ENCODE measurements around the gene MSANTD4.
A peak's percentile ranks its signal among the peaks of the same experiment; 100 is the strongest.
"Not testable (repeated sequence)": the region's sequence is repeated elsewhere in the genome, so short reads cannot be mapped to it uniquely, and the experiment has no call there.

MSANTD4 gene

DNA sequence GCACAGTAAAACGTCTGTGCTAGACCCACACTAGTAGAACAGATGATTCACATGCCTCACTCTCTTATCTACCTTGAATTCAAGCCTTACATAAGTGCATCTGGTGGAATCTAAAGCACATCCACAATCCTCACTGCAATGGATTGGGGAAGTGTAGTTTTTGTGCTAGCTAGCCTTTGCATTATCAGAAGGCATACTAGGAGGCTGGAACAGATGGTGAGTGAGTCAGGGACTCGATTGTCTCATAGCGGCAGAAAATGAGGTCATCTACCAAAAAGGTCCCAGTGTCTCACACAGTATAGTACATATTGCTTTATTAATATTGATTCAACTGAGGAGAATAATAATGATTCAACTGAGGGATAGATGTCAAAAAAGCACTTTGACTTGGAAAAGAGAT, 9.3 kb downstream of the MSANTD4 start:
- DNase-seq: peak; percentile 9

DNA sequence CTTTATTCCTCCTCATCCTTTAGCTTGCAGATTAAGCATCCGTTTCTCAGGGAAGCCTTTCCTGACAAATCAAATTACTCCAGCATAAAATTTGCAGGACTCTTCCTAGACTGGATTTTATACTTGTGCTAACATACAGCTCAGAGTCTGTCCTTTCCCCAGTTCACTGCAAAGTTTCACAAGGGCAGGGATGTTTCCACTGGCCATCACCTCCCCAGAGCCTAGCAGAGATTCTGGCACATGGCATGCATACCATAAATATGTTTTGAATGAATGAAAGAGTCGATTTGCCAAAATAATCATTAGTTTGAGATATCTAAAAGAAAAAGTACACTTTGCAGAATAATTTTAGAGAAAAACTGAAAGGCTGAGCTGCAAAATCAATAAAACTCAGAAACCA, 10.6 kb downstream of the MSANTD4 start:
- DNase-seq: no peak

DNA sequence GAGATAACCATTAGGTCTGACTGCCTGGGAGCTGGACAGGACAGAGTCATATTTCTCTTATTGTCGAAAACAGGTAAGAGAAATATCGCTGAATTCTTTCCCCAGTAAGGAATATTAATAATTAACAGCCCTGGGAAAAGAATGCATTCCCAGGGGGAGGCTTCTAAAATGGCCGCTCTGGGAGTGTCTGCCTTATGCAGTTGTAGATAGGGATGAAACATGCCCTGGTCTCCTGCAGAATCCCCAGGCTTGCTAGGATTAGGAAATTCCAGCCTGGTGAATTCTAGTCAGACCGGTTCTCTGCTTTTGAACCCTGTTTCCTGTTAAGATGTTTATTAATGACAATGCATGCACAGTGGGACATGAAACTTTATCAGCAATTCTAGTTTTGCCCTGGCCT, 18.9 kb downstream of the MSANTD4 start:
- not testable (repeated sequence) for DNase-seq

DNA sequence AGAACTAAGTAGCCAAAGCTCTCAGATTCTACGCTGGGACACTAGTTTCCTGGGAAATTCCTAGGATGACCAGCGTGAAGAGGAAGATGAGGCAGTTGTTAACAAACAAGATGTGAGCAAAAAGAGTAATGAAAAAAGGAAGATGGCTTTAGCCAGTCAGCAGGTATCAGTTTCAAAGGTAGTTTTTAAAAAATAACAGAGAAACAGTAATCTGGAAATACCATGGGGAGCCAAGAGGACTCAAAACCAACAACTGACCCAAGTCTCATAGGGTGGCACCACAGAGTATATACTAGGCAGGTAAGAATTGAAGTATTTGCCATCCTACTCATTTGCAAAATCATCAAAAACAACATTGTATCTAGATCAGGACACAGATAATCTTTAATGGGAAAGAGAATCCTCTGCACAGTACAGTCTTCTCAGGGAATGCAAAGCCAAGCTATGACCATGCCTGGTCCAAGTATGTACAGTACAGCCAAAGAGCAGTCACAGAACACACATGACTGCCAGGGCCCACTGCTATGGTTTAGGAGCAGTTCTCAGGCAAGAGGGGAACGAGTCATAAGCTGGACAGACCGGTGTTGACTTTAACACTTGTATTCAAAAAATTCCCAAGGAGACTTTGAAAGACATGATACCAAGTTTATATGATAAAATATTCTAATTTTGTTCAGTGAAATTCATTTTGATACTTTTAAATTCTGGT, 20.6 kb downstream of the MSANTD4 start:
- DNase-seq: no peak

DNA sequence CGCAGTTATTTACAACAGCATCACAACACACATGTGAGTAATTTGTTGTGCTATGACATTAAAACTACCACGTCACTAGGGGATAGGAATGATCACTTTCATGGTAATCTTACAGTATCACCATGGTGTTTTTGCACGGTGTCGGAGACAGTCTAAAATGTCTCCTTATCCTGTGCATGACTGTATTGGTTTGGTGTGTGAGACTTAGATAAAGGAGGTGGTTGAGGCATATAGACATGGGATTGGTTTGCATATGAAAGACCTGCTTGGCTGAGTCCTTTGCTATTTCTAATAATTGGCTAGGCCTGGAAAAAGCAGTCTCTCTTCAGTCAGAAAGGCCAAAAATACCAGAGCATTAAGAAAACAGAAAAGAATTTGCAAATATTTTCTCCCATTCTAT, 30.2 kb downstream of the MSANTD4 start:
- DNase-seq: no peak

DNA sequence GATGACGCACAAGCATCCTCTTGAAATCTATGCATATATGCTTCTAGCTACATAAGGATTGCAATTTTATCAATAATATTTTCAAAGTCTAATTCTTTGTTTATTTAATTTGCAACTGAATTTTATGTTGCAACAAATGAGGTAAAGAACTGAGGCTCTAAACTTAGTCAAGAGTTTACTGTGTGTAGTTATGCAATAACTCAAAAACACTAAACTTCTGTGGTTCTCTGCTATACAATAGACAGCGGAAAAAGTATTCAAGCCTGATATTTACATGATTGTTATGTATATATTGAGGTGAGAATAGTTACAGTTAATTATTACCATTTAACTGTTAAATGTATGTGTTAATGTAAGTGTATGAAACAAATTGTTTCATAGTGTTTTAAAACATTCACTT, 32.9 kb downstream of the MSANTD4 start:
- DNase-seq: no peak

DNA sequence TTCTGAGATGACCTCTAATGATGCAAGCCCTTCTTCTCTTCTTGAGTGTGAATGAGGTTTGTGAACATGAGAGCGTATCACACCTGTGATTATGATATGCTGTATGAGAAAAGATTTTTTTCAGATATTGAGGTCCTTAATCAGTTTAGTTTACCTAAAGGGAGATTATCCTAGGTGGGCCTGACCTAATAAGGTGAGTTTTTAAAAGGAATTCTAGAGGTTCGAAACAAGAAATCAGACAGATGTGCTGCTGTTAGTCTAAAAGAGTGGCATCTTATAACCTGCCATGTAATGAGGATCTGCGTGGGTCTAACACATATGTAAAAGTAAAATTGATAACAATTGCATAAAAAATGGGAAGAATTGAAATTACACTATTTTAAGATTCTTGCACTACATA, 33.8 kb downstream of the MSANTD4 start:
- no peak for DNase-seq

DNA sequence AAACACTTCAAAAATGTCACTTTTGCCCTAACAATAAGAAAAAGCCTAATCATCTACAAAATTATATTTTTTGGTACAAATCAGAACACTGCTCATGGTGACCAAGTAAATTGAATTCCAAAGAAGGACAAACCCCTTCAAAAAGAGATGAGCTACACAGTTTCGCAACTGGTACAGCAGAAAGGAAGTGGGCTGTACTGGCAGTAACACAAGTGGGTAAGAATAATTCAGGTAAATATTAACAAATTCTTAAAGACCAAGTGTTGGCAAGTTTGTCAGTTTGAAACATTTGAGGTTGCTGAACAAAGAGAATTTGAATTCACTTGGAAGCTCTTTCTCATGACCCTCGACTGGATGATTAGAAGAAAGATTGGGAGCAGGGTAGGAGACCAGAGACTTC, 35.5 kb downstream of the MSANTD4 start:
- no peak for DNase-seq

DNA sequence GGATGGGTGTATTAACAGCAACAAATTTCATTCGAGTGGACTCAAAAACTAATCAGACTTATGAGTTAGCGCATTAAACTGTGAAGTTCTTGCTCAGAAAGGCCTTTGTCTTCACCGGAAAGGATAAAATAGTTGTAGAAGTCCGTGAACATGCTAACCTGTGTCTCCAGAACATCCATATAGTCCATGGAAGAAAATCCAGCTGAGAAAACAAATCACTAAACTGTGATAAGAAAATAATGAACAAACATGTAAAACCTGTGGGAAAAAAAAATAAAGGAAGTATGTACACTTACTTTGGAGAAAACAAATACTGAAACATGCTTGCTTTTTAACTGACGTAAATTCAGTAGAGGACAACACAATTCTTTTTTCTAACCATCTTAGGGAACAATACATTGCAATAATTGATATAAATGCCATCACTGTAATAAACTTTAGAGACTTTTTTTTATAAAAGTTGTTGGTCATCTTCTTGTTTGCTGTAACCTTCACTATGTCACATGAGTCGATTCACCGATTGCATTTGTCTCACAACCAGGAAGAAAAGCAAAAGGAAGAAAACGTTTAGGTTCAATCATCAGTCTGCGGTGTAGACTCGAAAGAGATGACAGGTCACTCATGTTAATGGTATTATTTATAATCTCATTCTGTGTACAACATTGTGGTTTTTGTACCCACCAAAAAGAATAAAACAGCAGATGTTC, 41.9 kb downstream of the MSANTD4 start:
- DNase-seq: no peak

DNA sequence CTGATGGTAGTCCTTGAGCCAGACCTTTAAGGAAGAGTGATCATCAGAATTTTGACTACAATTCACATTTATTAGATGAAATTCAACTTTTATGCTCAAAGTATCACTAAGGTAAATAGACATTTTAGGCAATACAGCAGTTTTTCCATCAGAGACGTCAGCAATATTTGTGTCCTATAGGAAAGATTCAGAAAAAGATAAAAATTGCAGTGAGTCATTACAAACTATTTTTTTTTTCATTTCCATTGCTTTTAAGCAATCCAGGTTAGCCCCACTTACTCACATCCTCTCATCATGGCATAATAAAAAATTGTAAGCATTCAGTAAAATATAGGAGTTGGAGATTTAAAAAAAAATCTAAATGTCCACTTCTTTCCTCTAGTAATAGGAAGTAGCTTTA, 46.9 kb downstream of the MSANTD4 start:
- DNase-seq: no peak

DNA sequence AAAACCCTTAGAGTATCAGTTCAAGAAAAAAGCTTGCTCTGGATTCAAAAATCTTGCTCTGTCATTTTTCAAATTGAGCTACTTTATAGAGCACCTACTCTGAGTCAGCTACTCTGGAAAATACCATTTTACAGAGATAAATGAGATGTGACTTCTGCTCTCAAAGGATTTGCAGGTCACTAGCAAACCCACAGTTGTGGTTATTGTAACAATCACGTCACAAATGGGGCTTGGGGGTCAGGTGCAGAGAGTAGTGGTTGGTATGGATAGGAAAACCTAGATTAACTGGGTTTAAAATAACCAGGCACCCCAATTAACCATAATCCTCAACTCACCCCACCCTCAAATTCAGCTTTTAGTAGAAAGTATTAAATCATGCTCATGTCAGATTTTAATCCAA, 52.3 kb downstream of the MSANTD4 start:
- DNase-seq: no peak

DNA sequence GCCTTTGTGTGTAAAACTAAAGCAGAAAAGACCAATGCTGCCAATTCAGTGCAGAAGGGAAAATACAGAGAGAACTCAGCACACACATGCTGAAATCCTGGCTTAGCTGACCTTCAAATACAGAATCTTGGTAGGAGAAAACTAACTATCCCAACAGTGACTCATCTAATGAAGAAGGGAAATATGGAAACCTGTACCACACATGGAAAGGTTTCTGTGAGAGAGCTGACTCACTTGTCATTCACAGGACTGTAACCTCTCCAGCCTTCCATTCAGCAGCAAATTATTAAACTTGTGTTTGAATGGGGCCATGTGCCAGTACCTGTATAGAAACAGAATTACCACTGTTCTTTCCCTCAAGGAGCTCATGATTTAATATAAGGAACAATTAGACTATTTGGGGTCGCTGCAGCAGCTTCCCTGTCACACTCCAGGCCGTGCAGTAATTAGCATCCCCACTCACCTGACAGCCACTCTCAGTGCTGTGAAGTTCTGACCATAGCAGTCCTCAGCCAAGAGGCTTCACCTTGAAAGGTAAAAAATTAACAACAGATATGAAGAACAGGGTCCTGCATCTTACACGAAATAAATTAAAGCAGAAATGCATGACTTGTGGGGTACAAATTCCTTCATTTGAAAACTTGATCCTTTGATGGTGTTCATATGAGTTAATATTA, 53.9 kb downstream of the MSANTD4 start:
- no peak for DNase-seq

DNA sequence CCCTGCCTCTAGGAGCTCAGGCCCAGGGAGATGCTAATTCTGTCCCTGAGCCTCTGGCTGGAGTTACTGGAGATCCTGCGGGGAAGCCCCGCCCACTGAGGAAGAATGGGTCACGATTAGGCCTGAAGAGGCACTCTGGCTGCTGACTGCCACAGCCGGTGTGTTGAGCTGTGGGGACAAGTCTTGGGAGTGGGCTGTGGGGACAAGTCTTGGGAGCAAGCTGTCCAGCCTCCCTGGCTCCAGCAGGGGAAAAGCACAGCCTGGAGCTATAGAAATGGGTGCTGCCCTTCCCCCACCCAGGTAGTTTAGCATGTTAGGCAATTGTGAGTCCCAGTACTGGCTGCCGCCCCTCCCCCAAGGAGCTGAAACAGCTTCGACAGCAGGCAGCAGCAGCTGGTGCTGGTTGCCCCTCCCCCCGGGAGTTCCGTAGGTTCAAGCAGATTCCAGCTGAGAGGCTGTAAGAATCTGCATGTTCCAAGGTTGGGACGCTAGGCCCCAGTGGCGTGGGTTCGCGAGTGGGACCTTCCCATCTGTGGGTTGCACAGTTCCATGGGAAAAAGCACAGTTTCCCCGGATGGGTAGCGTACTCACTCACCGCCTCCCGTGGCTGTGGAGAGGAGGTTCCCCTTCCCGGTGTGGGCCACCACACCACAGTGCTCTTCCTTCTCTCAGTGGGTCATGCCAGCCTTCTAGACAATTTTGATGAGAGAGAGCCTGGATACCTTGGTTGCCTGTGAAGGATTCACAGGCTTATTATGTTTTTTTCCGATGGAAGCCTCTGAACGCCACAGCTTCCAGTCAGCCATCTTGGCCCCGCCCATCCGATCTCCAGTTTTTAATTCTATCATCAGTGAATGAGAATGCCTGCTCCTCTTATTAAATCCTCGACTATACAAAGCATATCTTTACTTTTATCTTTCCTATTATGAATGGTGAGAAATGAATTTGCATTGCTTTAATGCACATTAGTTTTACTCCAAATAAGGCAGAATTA, 61.5 kb downstream of the MSANTD4 start:
- peak; percentile 3 for DNase-seq

Measured in NCI-H1694 (cell line).